H1 (cell line): Measurements from ENCODE around the gene NDUFAF3. TPM values are rescaled to one million over a fixed set of nuclear protein-coding genes. Genes with fewer than 3 reads are reported as not detected.

ENCODE experiments used
- ATF2 ChIP-seq: IDR thresholded peaks from 2 replicates; pipeline ENCODE4 v1.6.1; 2012; ENCODE audit warnings: low read length, inconsistent platforms
- polyA plus RNA-seq, 7 experiments: library from polyadenylated mRNA; depleted of rRNA in 3 of 7; stranded (reverse) in 5 of 7; unstranded in 2 of 7; fragments of >200 nt in 5 of 7; fragments of 200-250 nt in 2 of 7; gene quantifications; 1 replicate in 5 of 7; 2 replicates in 1 of 7; 4 replicates in 1 of 7; pipeline versions ENCODE4 v1.2.1 to v1.2.3, GENCODE V29; 2011 to 2013; ENCODE audit warnings: missing spikeins in 2 of 7, mixed read lengths in 2 of 7
- total RNA-seq: library from RNA; stranded (reverse); fragmentation: NEBNext Ultra II Directional; extraction: Animal tissue kit (Norgen Biotek cat#: 25700); gene quantifications from 2 replicates; pipeline ENCODE4 v1.2.1, GENCODE V29; 2021

Gene NDUFAF3
- total and polyA plus RNA-seq, 2 of the 8 experiments (the other 6 are each of a cell fraction or from before 2014, with no cell fraction given), result 27.8 to 45.5 TPM

GRCh38 chr3:48990636-48991469 lies 31.1 kb upstream of the NDUFAF3 start (continued):
- 0 out of 2 replicates have a peak, but pooled peaks have one; percentile 32 for TF ChIP-seq ATF2
